GM21381 (cell line): ENCODE measurements around the gene RNFT1.
"Not testable (repeated sequence)": the region's sequence is repeated elsewhere in the genome, so short reads cannot be mapped to it uniquely, and the experiment has no call there.

ENCODE experiments used
- ATAC-seq: cut with Tn5 transposase; IDR thresholded peaks from one replicate; pipeline ENCODE4 v1.9.1; 2021; ENCODE audit warnings: mild to moderate bottlenecking, moderate library complexity; ENCODE audit not compliant: unreplicated experiment

Gene RNFT1

DNA sequence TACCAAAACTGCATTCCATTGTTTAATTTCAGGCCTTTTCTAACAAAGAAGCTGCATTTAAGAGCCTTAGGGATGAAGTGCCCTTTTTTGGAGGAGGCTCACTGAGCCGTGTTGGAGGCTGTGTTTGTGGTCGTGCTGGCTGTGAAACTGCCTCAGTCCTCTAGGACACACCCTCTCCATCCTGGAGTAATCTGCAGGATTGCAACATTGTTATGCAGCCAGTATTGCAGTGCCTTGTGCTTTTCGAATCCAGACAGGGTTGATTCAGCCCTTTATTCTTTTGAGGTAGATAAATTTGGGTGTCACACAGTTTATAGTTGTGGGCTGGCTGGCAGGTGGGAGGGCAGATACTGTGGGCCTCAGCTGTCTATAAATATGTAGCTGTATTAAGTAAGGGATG is 33.8 kb downstream of the RNFT1 start:
- ATAC-seq: not testable (repeated sequence)

DNA sequence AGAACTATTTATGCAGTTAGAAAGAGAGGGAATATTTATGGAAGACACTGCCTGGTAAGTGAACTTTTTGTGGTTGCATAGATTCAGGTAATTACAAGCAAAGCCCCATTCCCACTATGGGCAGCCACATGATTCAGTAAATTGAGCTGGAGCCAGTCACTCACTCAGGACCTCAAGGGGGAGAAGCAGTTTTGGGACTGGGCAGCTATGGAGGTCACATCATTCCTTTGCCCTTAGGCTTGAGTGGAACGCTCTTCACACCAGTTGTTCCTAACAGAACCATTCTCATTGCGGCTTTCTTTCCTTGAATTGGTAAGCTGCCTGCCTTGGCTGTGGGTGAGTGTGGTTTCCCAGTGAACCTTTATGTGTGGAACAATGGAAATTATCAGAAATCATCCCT is 34.4 kb downstream of the RNFT1 start:
- not testable (repeated sequence) for ATAC-seq

DNA sequence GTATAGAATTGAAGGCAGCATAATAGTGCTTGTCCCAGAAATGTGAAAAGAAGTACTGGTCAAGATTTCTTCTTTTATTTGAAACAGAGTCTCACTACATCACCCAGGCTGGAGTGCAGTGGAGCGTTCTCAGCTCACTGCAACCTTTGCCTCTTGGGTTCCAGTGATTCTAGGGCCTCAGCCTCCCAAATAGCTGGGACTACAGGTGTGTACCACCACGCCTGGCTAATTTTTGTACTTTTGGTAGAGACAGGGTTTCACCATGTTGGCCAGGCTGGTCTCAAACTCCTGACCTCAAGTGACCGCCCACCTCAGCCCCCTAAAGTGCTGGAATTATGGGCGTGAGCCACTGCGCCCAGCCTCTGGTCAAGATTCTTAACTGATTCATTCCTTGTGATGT is 43.9 kb downstream of the RNFT1 start:
- ATAC-seq: not testable (repeated sequence)

DNA sequence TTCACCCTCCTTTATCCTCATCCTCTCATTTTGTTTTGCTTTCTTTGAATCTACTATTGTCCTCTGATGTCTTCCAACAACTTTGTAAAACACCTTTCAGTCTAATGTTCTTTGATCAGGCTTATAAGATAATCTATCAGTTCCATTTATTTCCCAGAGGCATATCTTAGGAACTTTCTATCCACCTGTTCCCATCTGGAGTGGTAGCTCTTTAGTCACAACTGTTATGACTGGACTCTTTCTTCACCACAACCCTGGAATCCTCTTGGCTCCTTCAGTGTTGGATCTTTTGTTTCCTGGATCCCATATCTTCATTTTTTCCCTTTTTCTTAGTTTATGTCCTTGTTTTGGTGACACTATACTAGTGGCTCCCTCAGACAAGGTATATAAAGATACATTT is 48.1 kb downstream of the RNFT1 start:
- no peak for ATAC-seq

DNA sequence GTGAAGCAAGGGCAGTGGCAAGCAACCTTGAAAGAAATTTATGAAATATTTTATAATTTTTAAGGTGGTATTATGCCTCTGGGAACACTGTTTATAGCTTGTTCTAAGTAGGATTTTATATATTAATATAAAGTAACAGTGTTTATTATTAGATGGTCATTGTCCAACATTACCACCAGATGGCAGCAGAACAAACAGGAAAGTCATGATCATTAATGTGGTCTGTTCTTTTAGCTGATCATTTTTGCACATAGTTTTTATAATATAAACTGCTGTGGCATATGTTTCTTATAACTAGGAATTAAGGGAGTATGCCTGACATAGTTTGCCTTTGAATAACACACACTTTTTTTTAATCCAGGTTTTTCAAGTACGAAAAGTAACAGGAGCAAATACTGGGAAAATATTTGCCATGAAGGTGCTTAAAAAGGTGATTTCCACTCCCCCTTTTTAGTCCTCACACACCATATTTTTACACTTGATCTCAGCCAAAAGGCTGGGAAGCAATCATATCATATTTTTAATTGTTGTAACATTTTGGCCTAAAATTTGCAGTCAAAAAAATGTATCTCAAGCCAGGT is 50.2 kb downstream of the RNFT1 start:
- ATAC-seq: no peak

DNA sequence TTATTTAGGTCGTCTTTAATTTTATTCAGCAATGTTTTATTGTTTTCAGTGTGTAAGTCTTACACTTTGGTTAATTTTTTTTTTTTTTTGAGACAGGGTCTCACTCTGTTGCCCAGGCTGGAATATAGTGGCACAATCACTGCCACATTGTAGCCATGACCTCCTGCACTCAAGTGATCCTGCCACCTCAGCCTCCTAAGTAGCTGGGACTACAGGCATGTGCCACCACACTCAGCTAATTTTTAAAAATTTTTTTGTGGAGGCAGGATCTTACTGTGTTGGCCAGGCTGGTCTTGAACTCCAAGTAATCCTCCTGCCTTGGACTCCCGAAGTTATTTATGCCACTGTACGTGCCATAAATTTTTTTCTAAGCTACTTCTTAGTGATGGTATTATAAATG is 57.1 kb downstream of the RNFT1 start:
- ATAC-seq: no peak

DNA sequence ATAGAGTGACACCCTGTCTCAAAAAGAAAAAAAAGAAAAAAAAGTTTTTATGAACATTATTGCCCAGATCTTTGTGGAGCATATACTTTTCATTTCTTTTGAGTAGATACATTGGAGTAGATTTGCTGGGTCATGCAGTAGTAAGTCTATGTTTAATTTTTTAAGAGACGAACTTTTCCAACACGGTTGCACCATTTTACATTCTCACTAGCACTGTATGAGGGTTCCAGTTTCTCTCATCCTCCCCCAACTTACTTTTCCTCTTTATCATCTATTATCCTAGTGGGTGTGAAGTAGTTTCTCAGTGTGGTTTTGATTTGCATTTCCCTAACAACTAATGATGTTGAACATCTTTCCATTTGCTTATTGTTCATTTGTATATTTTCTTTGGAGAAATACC is 61.1 kb downstream of the RNFT1 start:
- no peak for ATAC-seq
